Lower leg skin (tissue), 3 donors: Measurements from ENCODE around the gene CTNNB1.

ENCODE experiments used
- POLR2A ChIP-seq, 2 donors: fragments of 450-650 bp; IDR thresholded peaks; one replicate each; pipeline ENCODE4 v1.6.1; 2016 to 2017; ENCODE audit warnings: antibody characterized with exemption in 2 of 2, mild to moderate bottlenecking in 1 of 2, moderate library complexity in 1 of 2
- TF ChIP-seq, protein P1 (sequence below), 3 donors: fragments of 450-650 bp; IDR thresholded peaks; one replicate each; pipeline ENCODE4 v1.5.1; 2016; ENCODE audit warnings: antibody characterized with exemption in 3 of 3, mild to moderate bottlenecking in 3 of 3, moderate library complexity in 2 of 3

DNA sequence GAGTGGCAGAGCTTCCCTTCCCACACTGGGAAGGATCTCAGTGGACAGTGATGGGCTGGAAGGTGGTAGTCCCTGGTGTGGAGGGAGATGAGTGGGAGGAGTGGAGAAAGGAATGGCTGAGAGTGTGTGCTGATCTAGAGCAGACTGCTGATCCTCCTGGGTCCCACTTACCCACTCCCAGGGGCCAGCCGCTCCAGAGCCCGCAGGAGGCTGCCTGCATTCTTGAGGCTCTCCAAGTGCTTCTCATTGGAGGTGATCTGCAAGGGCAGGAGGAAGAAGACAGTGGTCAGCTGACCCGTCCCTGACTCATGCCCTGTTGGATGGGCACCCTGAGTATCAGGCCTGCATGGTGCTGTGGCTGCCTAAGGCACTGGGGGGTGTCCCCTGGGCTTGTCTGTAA is 50.0 kb downstream of the CTNNB1 start:
- TF ChIP-seq, protein P1, sequence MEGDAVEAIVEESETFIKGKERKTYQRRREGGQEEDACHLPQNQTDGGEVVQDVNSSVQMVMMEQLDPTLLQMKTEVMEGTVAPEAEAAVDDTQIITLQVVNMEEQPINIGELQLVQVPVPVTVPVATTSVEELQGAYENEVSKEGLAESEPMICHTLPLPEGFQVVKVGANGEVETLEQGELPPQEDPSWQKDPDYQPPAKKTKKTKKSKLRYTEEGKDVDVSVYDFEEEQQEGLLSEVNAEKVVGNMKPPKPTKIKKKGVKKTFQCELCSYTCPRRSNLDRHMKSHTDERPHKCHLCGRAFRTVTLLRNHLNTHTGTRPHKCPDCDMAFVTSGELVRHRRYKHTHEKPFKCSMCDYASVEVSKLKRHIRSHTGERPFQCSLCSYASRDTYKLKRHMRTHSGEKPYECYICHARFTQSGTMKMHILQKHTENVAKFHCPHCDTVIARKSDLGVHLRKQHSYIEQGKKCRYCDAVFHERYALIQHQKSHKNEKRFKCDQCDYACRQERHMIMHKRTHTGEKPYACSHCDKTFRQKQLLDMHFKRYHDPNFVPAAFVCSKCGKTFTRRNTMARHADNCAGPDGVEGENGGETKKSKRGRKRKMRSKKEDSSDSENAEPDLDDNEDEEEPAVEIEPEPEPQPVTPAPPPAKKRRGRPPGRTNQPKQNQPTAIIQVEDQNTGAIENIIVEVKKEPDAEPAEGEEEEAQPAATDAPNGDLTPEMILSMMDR (IDR thresholded peaks at IDR 0.05): no peak
- no peak for TF ChIP-seq POLR2A (IDR thresholded peaks at IDR 0.05)
